ENCODE measurements around the gene DCP2. TPM values are rescaled to one million over a fixed set of nuclear protein-coding genes. Genes with fewer than 3 reads are reported as not detected.
"Not testable (repeated sequence)": the region's sequence is repeated elsewhere in the genome, so short reads cannot be mapped to it uniquely, and the experiment has no call there.

The DCP2 gene
- total and polyA plus RNA-seq, 5 donors = 3.6 to 26.7 (median 25.7) TPM

- no peaks in the 10 kb centered on the region for H3K9me3 ChIP-seq (ENCODE audit: control insufficient read depth, low read length)
- no peak overlapping the region for H3K4me3 ChIP-seq (ENCODE audit: low read length)
- intact Hi-C loops (cut with DNase I) = no loop called here
- H3K27ac ChIP-seq (ENCODE audit: low read length) = no peak overlapping the region
- DNase-seq (no peak), ATAC-seq (no peak)
- H3K4me1 ChIP-seq (ENCODE audit: control insufficient read depth, insufficient read depth, low read length) = no peaks in the 10 kb centered on the region
- no peaks in the 10 kb centered on the region for H3K27me3 ChIP-seq (ENCODE audit: control insufficient read depth, insufficient read depth)
- WGBS = 94% methylated on average over 1 of the region's 1 CpG
Observed at GRCh38 chr5:112948458-112948857, 28.1 kb upstream of the DCP2 start.

- intact Hi-C loops (cut with DNase I) = no loop called here
- no peak overlapping the region for H3K4me3 ChIP-seq (ENCODE audit: low read length)
- H3K4me1 ChIP-seq (ENCODE audit: control insufficient read depth, insufficient read depth, low read length) = no peaks in the 10 kb centered on the region
- no peaks in the 10 kb centered on the region for H3K9me3 ChIP-seq (ENCODE audit: control insufficient read depth, low read length)
- H3K27ac ChIP-seq (ENCODE audit: low read length) = no peak overlapping the region
- DNase-seq (no peak), ATAC-seq (no peak)
- 92% methylated on average over 12 of the region's 12 CpGs for WGBS
- H3K27me3 ChIP-seq (ENCODE audit: control insufficient read depth, insufficient read depth) = no peaks in the 10 kb centered on the region
Observed at GRCh38 chr5:112951124-112951702, 25.4 kb upstream of the DCP2 start.

GRCh38 chr5:112956606-112957005, 20.0 kb upstream of the DCP2 start:
- intact Hi-C loops (cut with DNase I) = no loop called here

GRCh38 chr5:112957036-112957808, 19.4 kb upstream of the DCP2 start:
- intact Hi-C loops (cut with DNase I) = no loop called here
- H3K27ac ChIP-seq (ENCODE audit: low read length) = no peak overlapping the region

More at GRCh38 chr5:112956606-112957005, 20.0 kb upstream of the DCP2 start:
- no peak for DNase-seq
- WGBS = 62% methylated on average over 3 of the region's 3 CpGs
- no peaks in the 10 kb centered on the region for H3K4me1 ChIP-seq (ENCODE audit: control insufficient read depth, insufficient read depth, low read length)
- H3K4me3 ChIP-seq (ENCODE audit: low read length) = no peak overlapping the region
- no peaks in the 10 kb centered on the region for H3K9me3 ChIP-seq (ENCODE audit: control insufficient read depth, low read length)
- no peak overlapping the region for H3K27ac ChIP-seq (ENCODE audit: low read length)
- no peak for ATAC-seq
- no peaks in the 10 kb centered on the region for H3K27me3 ChIP-seq (ENCODE audit: control insufficient read depth, insufficient read depth)

GRCh38 chr5:112958093-112959088, 18.2 kb upstream of the DCP2 start:
- peak; percentile 87 to 91 for ATAC-seq
- H3K9me3 ChIP-seq (ENCODE audit: control insufficient read depth, low read length) = no peaks in the 10 kb centered on the region
- WGBS = 37% methylated on average over 5 of the region's 5 CpGs
- H3K27me3 ChIP-seq (ENCODE audit: control insufficient read depth, insufficient read depth) = no peaks in the 10 kb centered on the region
- intact Hi-C loops (cut with DNase I) = no loop called here
- H3K4me3 ChIP-seq (ENCODE audit: low read length) = no peak overlapping the region
- DNase-seq = peak; percentile 75 to 89 (median 84)
- no peaks in the 10 kb centered on the region for H3K4me1 ChIP-seq (ENCODE audit: control insufficient read depth, insufficient read depth, low read length)
- peak overlapping the region; percentile 17 for H3K27ac ChIP-seq (ENCODE audit: low read length)

More at GRCh38 chr5:112957036-112957808, 19.4 kb upstream of the DCP2 start:
- H3K27me3 ChIP-seq (ENCODE audit: control insufficient read depth, insufficient read depth) = no peaks in the 10 kb centered on the region
- DNase-seq = no peak
- no peak overlapping the region for H3K4me3 ChIP-seq (ENCODE audit: low read length)
- H3K4me1 ChIP-seq (ENCODE audit: control insufficient read depth, insufficient read depth, low read length) = no peaks in the 10 kb centered on the region
- 74% methylated on average over 2 of the region's 2 CpGs for WGBS
- no peak for ATAC-seq
- no peaks in the 10 kb centered on the region for H3K9me3 ChIP-seq (ENCODE audit: control insufficient read depth, low read length)

- H3K27me3 ChIP-seq (ENCODE audit: control insufficient read depth, insufficient read depth); ATAC-seq; H3K4me3 ChIP-seq (ENCODE audit: low read length); H3K9me3 ChIP-seq (ENCODE audit: control insufficient read depth, low read length); H3K27ac ChIP-seq (ENCODE audit: low read length); H3K4me1 ChIP-seq (ENCODE audit: control insufficient read depth, insufficient read depth, low read length); DNase-seq: not testable (repeated sequence)
- 92% methylated on average over 8 of the region's 8 CpGs for WGBS
- intact Hi-C loops (cut with DNase I) = loop anchor here in 1 of 4 donors (10.0 kb wide), 1 partner anchor 405 kb away; no protein-coding TSS in a partner anchor
Observed at GRCh38 chr5:112959872-112960271, 16.7 kb upstream of the DCP2 start.

GRCh38 chr5:112960315-112960714, 16.3 kb upstream of the DCP2 start:
- Histone ChIP-seq H3K27me3 (ENCODE audit: control insufficient read depth, insufficient read depth) (no peaks in the 10 kb centered on the region), H3K4me3 (ENCODE audit: low read length) (no peak overlapping the region), H3K27ac (ENCODE audit: low read length) (no peak overlapping the region), H3K9me3 (ENCODE audit: control insufficient read depth, low read length) (no peaks in the 10 kb centered on the region), H3K4me1 (ENCODE audit: control insufficient read depth, insufficient read depth, low read length) (no peaks in the 10 kb centered on the region)
- intact Hi-C loops (cut with DNase I) = loop anchor here in 1 of 4 donors (10.0 kb wide), 1 partner anchor 406 kb away; no protein-coding TSS in a partner anchor
- no peak for ATAC-seq
- DNase-seq = no peak
- 96% methylated on average over 1 of the region's 1 CpG for WGBS

GRCh38 chr5:112960863-112961504, 15.6 kb upstream of the DCP2 start:
- DNase-seq (no peak), ATAC-seq (no peak)
- Histone ChIP-seq H3K4me3 (ENCODE audit: low read length) (no peak overlapping the region), H3K27ac (ENCODE audit: low read length) (no peak overlapping the region), H3K4me1 (ENCODE audit: control insufficient read depth, insufficient read depth, low read length) (no peaks in the 10 kb centered on the region), H3K9me3 (ENCODE audit: control insufficient read depth, low read length) (no peaks in the 10 kb centered on the region), H3K27me3 (ENCODE audit: control insufficient read depth, insufficient read depth) (no peaks in the 10 kb centered on the region)
- intact Hi-C loops (cut with DNase I) = loop anchor here in 1 of 4 donors (10.0 kb wide), 1 partner anchor 406 kb away; no protein-coding TSS in a partner anchor
- WGBS = 84% methylated on average over 6 of the region's 6 CpGs

GRCh38 chr5:112963374-112963733, 13.2 kb upstream of the DCP2 start:
- not testable (repeated sequence) for H3K4me3 ChIP-seq (ENCODE audit: low read length); H3K9me3 ChIP-seq (ENCODE audit: control insufficient read depth, low read length); H3K27me3 ChIP-seq (ENCODE audit: control insufficient read depth, insufficient read depth); DNase-seq; ATAC-seq; H3K4me1 ChIP-seq (ENCODE audit: control insufficient read depth, insufficient read depth, low read length); H3K27ac ChIP-seq (ENCODE audit: low read length)
- 89% methylated on average over 3 of the region's 3 CpGs for WGBS
- intact Hi-C loops (cut with DNase I) = loop anchor here in 1 of 4 donors (10.0 kb wide), 1 partner anchor 409 kb away; no protein-coding TSS in a partner anchor

GRCh38 chr5:112965733-112966306, 10.8 kb upstream of the DCP2 start:
- DNase-seq = no peak
- ATAC-seq = no peak
- WGBS = 92% methylated on average over 8 of the region's 8 CpGs
- H3K27ac ChIP-seq (ENCODE audit: low read length) = no peak overlapping the region
- intact Hi-C loops (cut with DNase I) = loop anchor here in 1 of 4 donors (10.0 kb wide), 1 partner anchor 411 kb away; no protein-coding TSS in a partner anchor
- H3K27me3 ChIP-seq (ENCODE audit: control insufficient read depth, insufficient read depth) = no peaks in the 10 kb centered on the region
- H3K4me3 ChIP-seq (ENCODE audit: low read length) = no peak overlapping the region
- no peaks in the 10 kb centered on the region for H3K4me1 ChIP-seq (ENCODE audit: control insufficient read depth, insufficient read depth, low read length)
- no peaks in the 10 kb centered on the region for H3K9me3 ChIP-seq (ENCODE audit: control insufficient read depth, low read length)
